ENCODE measurements around the gene PRELID1.
"Not testable (repeated sequence)": the region's sequence is repeated elsewhere in the genome, so short reads cannot be mapped to it uniquely, and the experiment has no call there.

The PRELID1 gene

DNA sequence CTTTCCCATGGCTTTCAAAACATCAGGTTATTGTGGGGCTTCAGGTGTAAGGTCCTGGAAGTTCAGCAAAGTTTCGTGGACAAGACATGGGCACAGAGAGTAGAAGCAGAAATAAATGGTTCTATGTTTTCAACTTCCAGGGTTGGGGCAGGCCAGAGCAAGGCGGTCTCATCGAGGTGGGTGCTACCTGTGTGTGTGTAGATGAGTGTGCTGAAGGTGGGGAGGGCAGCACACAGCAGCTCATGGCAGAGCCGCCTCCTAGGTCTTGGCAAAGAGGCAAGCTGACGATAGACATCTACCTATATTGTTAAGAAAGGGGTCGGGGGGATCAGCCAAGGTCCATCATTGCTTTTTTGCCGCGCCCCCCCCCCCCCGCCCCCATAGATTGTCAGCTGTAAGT is 3.9 kb upstream of the PRELID1 start:
- DNase-seq (ENCODE audit: low read depth in 1 of 2, low spot score in 1 of 2), result no peak

DNA sequence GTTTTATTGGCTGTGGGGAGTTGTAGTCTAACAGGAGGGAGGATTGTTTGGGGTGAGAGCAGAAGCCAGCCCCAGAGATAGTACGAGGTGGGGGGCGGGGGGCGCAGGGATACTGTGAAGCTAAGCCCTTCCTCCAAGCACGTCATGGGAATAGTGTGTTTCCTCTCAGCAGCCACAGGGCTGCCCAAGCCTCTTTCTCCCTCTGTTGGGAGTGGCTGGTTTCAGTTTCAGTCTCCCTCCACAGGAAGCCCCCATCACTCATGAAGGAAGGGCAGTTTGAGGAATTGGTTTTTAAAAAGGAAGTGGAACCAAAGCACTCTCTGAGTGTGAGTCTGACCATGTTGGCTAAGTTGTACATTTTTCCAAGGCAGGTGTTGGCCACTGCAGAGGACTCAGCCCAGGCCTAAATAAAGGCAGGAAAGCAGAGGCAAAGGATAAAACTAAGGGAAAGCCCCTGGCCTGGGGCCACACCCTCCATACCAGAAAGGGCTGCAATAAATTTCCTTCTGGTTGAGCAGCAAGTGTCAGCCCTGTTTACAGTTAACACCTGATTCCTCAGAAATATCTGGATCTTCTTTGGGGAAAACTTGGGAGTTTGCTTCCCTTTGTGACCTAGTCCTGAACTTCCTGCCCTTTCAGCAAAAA is 3.2 kb upstream of the PRELID1 start:
- no peak for DNase-seq (ENCODE audit: low read depth in 1 of 2, low spot score in 1 of 2)

DNA sequence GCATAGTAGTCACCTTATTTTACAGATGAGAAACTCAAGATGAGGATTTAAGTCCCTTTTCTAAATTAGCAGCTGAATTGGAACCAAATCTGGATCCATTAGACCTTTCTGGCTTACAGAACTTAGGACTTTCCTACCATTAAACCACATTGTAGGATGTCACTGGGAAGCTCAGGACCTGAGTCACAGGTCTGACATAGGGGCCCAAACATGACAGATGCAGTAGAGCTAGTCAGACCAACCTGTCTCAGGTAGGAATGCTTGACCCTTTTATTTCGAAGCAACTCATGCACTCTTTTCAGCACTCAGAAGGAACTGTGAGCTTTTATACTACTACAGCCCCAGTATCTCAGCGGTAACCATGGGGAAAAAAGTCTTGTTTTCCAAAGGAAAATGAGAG is 2.6 kb upstream of the PRELID1 start:
- DNase-seq (ENCODE audit: low read depth in 1 of 2, low spot score in 1 of 2), result no peak

DNA sequence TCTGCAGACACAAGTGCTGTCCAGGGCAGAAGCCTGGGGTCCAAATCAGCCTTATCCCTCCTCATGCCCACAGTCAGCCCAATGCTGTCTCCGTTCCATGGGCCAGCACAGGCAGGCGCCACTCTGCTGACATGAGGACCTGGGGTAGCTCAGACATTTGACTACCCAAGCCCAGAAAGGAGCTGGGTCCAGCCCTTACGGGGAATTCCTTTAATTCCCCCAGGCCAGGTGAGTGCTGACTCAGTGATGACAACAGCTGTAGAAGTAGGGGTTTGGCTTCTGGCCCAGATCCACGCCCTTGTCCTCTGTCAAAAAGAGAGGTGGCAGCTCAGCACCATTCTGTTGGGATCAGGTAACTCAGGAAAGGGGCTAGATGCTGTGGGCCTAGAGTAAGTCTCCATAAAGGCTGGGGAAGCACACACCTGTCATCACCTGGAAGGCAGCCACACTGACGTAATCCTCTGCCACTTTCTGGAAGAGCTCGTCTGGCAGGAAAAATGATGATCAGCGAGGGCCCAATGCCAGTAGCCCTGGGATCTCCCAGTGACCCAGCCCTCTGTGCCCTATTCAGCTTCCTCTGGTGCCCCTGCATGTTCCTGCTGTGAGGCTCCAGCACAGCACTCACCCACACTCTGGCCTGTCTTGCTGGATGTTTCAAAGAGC is 2.0 kb upstream of the PRELID1 start:
- DNase-seq (ENCODE audit: low read depth in 1 of 2, low spot score in 1 of 2), result no peak

DNA sequence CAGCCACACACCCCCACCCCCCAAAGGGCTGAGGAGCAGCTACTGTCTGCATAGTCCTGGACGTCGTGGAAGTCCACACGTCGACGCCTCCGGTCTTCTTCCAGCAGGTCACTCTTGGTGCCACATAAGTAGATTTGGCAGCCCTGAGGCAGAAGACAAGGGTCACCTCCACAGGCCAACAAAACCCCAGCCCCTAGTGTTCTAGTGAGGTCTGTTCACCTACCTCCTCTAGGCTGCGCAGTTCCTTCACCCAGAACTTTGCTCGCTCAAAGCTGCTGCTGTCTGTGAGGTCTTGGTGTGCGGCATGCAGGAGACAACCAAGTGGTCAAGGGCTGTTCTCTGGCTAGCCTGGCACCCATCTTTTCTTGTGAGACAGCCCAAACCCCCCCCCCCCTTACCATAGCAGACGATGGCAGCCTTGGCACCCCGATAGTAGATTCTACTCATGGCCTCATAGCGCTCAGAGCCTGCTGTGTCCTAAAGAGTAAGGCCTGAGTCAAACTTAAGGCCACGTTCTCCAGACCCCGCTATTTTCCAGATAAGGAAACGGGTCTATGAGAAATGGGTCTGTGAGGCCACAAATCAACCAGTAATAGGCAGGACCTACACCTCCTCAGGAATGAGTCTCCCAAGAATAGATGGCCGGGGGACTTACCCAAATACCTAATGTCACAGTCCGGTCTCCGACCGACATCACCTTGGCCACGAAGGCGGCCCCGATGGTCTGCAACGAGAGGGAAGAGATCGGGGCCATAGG is 1.1 kb upstream of the PRELID1 start:
- DNase-seq (ENCODE audit: low read depth in 1 of 2, low spot score in 1 of 2), result no peak

DNA sequence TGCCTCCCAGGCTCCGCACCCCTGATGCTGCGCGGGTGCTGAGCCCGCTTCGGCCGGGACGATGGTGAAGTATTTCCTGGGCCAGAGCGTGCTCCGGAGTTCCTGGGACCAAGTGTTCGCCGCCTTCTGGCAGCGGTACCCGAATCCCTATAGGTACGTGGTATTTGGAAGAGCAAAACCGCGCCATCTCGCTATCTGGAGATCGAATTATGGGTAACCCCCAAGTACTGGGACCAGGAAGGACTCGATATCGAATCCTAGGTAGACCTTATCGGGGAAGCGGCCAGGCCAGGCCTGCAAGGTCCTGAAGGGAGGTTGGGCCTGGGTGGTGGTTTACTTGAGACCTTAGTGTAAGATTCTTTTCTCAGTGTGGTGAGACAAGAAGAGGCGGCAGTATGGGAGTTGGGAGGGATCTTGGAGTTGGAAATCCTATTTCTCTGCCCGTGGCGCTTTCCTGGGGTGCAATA is 359 bp downstream of the PRELID1 start:
- DNase-seq (ENCODE audit: low read depth in 1 of 2, low spot score in 1 of 2), result no peak

DNA sequence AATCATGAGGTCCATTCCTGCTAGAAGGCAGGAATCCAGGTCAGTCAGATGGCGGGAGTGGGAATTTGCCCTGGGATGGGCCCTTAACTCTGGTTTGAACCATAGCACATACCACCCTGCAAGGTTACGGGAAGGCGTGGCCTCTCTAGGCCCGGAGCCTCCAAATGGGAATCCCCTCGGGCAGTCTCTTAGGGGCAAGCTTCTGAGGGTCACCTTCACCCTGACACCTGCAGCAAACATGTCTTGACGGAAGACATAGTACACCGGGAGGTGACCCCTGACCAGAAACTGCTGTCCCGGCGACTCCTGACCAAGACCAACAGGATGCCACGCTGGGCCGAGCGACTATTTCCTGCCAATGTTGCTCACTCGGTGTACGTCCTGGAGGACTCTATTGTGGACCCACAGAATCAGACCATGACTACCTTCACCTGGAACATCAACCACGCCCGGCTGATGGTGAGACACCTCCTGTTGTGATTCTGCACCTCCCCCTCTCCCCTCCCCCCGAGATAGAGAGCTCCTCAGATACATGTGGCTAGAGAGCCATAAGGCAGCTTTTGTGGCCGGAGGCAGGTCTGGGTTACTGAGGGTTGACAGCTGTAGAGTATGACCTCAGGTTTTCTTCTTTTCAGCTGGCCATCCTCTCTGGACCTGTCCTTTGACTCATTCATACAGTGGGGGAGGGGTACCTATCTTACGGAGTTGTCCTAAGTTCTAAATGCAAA is 957 bp downstream of the PRELID1 start:
- no peak for DNase-seq (ENCODE audit: low read depth in 1 of 2, low spot score in 1 of 2)

DNA sequence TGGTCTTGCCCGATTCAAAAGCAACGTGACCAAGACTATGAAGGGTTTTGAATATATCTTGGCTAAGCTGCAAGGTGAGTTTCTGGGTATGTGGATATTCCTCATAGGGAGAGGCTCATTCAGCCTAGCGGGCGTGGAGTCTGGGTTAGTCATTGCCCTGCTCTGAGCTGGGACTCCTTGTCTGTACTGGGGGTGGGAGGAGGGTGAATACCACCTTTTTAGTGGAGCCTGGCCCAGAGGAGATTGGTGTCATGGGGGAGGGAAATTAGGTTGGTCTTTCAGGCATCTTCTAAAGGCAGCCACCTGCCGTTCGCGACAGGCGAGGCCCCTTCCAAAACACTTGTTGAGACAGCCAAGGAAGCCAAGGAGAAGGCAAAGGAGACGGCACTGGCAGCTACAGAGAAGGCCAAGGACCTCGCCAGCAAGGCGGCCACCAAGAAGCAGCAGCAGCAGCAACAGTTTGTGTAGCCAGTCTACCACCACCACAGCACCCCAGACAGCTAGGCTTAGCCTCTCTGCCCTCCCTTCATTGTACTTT is 2.6 kb downstream of the PRELID1 start:
- DNase-seq (ENCODE audit: low read depth in 1 of 2, low spot score in 1 of 2), result not testable (repeated sequence)

DNA sequence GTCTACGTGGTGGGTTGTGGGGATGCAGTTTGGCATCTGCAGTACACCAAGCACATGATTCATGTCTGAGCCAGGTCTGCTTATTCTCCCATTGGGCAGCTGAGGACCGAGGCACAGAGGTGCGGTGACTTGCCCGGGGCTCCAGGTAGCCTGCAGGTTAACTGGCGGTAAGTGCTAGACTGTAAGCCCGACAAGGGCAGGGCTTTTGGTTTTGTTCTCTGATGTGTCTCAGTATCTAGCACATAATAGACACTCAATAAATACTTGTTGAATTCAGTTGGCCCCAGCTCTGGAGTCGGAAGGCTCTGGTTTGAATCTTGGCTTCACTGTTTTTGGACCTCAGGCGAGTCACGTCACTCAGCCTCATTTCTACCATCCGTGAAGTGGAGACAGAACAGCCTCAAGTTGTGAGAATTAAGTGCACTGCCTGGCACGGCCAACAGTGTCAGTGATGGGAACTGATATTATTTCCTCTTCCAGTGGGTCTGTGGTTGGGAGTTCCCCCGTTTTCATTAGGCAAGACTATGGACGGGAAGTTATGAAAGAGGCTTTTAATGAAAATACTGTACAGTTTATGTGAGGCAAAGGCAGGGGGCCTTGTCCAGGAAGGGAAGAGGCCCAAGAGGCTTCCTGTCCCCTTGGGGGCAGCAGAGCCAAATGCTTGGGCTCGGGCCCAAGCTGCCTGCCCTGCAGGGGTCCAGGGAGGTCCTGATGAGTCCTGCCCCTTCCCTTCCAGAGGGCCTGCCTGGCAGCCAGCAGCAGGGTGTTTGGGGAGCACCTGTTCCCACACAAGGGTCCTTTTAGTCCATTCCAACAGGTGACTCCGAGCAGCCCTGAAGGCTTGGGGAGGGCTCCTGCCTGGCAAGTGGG is 3.3 kb downstream of the PRELID1 start:
- no peak for DNase-seq (ENCODE audit: low read depth in 1 of 2, low spot score in 1 of 2)

DNA sequence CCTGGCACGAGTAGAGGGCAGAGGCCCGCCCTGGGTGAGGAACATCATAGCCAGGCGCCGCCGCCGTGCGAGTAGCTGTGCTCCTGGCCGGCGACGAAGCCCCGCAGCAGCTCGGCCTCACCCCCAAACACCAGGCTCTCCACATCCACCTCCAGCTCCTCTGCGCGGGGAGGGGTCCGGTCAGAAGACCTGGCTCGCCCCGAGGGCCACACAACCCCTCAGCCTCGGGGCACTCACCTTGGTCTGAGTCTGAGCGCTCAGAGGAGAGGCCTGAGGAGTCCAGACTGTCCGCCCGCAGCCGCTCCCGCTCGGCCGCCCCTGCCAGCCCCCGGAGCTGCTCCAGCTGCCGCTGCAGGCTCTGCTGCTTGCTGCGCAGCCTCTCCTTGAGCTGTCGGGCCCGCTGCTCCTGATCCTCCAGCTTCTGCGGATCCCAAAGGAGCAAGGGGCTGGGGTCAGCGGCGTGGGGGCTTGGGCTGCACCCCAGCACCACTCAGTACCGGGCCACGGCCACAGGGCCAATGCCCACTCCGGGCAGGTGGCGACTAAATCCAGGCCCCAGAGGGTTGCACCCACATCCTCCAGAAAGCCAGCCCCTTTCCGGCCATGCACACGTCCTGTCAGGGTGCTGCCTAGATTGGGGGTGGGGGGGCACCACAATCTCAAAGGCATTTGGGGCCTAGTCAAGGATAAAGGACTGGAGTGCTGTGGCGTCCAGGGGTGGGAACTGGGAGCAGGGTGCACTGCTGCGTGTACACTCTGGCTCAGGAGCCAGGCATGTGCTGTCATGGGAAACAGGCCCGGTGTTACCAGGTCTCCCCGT is 4.2 kb downstream of the PRELID1 start:
- no peak for DNase-seq (ENCODE audit: low read depth in 1 of 2, low spot score in 1 of 2)

DNA sequence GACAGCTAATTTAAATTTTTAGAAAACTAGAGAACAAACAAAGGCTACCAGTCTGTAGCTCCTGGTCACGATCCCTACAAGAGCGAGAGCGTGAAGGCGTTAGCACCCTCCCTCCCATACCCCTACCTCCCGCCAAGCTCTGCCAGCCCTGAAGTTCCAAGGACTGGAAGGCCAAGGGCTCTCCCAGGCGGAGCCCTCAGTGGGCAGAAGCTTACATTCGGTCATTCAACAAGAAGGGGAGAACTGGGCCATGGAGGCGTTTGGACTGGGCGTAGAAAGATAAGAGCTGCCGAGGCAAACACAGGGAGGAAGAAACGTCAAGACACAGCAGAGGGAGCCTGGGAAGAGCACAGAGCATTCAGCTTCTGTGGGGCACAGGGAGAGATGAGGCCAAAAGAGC is 5.1 kb downstream of the PRELID1 start:
- DNase-seq (ENCODE audit: low read depth in 1 of 2, low spot score in 1 of 2), result no peak

DNA sequence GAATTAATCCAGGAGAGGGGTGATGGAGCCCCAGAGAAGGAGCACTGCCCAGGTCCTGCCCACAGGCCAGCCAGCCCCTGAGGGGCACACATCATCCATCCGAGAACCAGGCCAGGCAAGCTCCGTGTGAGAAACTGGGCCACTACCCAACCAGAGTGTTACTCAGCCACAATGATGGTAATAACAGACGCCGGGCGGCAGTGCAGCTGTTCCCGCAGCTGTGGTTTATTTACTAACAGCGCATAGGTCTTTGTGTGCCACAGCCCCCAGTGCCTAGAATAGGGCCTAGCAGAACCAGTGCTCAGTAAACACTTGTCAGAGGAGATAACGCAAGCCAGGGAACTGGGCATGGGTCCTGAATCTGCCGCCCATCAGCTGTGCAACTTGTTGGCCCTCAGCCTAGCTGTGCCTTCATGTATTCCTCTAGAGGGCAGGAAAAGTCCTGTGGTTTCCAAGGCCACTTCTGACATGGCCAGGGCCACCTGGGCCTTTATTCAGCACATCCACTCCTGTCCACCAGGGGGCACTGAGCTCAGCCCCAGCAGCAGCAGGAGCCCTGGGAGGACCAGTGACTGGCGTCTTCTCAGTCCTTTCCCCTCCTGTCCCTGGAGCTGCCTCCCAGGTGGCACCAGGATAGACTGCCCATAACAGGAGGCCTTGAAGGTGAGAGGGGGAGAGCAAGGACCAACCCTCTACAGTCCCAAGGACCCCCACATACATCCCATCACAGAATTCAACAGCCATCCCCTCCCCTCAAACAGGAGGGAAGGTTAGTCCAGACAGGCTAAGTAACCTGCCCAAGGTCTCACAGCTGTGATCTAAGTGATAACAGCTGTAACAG is 6.0 kb downstream of the PRELID1 start:
- peak; percentile 42 to 49 for DNase-seq (ENCODE audit: low read depth in 1 of 2, low spot score in 1 of 2)

DNA sequence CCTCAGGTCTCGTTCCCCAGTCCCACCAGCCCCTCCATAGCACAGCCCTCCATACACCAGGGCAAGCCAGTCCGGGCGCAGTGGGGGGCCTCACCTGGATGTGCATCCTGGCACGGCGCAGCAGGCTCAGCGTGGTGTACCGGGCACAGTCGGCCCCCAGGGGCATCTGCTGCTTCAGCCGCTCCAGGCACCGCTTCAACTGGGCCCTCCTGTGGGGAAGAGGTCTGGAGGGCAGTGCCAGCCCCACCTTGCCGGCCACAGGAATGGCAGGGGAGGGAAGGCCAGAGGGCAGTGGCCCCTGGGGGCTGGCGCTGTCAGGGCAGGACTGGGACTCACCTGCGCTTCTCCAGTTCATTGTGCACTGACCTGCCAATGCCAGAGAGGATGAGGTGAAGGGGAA is 6.7 kb downstream of the PRELID1 start:
- no peak for DNase-seq (ENCODE audit: low read depth in 1 of 2, low spot score in 1 of 2)

DNA sequence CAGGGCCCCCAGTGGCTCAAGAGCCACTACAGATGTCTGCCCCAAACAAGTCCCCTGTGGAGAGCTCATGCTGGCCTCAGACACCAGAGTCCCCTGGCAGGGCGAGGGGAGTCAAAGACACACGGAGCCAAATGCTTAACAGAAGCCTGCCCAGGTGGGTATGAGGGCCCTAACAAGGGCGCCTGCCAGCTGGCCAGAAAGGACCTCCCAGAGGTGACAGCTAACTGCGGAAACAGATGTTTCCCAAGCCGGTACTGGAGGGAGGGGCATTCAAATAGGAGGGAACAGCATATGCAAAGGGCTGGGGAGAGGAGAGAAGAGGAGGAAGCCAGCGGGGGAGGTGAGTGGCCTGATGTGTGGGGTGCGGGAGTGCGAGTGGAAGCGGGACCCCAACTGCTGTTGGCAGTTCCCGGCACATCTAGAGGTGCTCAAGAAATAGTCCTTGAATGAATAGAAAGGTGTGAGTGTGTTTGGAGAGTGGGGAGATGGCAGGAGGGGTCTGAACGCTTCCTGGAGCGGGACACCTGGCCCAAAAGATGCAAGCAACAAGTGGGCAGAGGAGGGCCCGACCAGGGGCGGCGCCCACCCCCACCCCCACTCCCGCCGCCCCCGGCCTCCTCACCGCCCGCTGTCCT is 7.3 kb downstream of the PRELID1 start:
- DNase-seq (ENCODE audit: low read depth in 1 of 2, low spot score in 1 of 2), result no peak

DNA sequence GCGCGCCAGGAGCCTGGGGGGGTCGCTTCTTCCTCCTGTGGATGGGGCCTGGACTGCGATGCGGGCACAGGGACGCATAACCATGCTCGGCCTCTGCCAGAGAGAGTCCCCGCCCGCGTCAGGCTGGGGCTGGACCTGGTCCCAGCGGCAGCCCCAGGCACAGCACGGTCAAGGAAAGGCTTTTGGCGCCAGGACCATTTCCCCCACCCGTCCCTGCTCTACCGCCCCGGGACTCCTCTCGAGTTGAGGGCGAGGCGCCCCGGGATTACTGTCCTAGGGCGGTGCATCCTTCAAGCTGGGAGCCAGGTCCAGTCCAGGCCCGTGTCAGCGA is 7.8 kb downstream of the PRELID1 start:
- DNase-seq (ENCODE audit: low read depth in 1 of 2, low spot score in 1 of 2), result no peak

DNA sequence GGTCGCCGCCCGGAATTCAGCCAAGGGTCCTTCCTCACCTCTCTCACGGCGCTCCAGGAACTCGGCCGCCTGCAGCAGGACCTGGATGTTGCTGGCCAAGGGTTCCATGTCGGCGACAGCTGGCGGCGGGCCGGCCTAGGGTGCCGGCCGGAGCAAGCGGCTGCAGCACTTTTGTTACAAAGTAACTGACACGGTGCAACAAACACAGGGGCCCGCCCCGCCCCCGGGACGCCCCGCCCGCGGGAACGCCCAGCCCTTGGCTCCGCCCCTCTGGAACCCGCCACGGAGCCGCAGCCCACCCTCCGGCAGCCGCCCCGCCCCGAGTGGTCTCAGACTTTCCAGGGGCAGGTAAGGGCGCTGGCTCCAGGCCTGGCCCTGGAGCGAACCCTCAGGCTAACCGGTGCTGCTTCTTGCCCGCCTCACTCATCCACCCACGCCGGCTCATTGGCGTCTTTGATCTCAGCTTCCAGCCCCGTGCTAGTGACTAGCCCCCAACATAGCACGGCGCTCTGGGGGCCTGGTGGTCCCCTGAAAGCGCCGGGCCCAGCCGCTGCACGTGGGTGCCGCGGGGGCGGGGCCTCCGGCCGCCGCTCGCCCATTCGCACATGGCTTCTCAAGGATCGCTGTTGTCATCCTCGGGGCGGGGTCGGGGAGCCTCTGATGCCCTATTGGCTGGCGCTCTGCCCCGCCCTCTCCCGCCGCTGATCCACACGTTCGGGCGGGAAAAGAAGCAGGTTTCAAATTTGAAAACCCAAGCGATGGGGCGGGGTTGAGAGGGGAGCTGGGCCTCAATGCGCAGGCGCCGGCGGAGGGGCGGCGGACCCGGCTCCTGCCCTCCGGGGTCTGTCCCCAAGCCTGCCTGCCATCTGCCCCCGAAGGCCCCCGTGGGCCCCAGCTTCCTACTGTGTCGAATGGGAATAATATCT is 8.4 kb downstream of the PRELID1 start, which contains the start of gene MXD3:
TSS of gene MXD3 (minus strand) at position 176 of the 926 bp plus-strand sequence. CDS start at position 108, 68 bp downstream.
- peak; percentile 85 to 91 for DNase-seq (ENCODE audit: low read depth in 1 of 2, low spot score in 1 of 2)

DNA sequence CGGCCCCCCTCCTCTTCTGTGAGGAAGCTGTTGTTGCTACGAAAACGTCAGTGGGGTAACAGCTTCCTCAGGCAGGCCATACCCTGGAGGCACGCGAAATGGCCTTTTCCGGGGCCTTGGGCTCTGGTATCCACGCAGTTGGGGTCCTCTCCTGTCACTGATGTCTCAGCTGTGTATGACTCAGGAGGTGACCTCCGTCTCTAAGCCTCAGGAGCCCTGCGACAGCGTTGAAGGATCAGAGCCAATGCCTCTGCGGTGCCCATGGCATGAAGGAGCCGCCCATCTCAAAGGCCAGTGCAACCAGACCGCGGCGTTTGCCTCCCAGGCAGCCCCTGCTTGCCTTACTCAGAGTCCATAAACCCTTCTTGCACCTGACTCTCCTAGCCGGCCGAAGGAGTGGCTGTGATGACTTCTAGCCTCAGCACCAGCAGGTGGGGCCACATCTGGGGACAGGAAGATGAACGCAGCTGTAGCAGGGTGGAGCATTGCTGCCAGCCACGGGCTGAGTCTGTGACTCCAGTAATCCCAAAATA is 9.1 kb downstream of the PRELID1 start:
- no peak for DNase-seq (ENCODE audit: low read depth in 1 of 2, low spot score in 1 of 2)
